Tibial nerve (tissue), 4 donors: Measurements from ENCODE around the gene ZNF283.

Experiments
- CTCF ChIP-seq, 5 experiments: fragments of 200-600 bp in 3 of 5; fragments of 450-650 bp in 2 of 5; sonication (generic) in 3 of 5; IDR thresholded peaks; one replicate each; pipeline ENCODE4 v1.5.1; 2016 to 2019; ENCODE audit warnings: antibody characterized with exemption in 5 of 5, mild to moderate bottlenecking in 3 of 5, moderate library complexity in 2 of 5
- EP300 ChIP-seq, 2 donors: sonication (generic); formaldehyde crosslinking; IDR thresholded peaks; one replicate each; pipeline ENCODE4 v1.6.1; 2017; ENCODE audit warnings: antibody characterized with exemption in 2 of 2, mild to moderate bottlenecking in 1 of 2
- POLR2A ChIP-seq, 2 donors: fragments of 450-650 bp; IDR thresholded peaks; one replicate each; pipeline ENCODE4 v1.6.1; 2017; ENCODE audit warnings: antibody characterized with exemption in 2 of 2, mild to moderate bottlenecking in 2 of 2, moderate library complexity in 2 of 2

- TF ChIP-seq CTCF (IDR thresholded peaks at IDR 0.05), result no peak
- no peak for TF ChIP-seq POLR2A (IDR thresholded peaks at IDR 0.05)
- no peak for TF ChIP-seq EP300 (IDR thresholded peaks at IDR 0.05)
Measured at GRCh38 chr19:43839139-43839538, 12.0 kb downstream of the ZNF283 start.
